Esophagus squamous epithelium (tissue), 5 donors: Measurements from ENCODE around the gene INSL3. TPM values are rescaled to one million over a fixed set of nuclear protein-coding genes. Genes with fewer than 3 reads are reported as not detected.

Experiments
- DNase-seq: peaks from one replicate; lab custom pipeline; 2025; lab: John Stamatoyannopoulos, UW
- H3K27ac ChIP-seq, 4 donors: fragments of 200-600 bp; sonication (generic); one replicate each; pipeline ENCODE4 v1.5.1; 2016 to 2019; ENCODE audit warnings: mild to moderate bottlenecking in 1 of 4
- H3K27me3 ChIP-seq, 4 donors: fragments of 200-600 bp; sonication (generic); 1 replicate in 3 of 4; 2 replicates in 1 of 4; pipeline versions ENCODE4 v1.5.1 to v1.6.0; 2017 to 2021; ENCODE audit warnings: antibody characterized with exemption in 1 of 4
- H3K36me3 ChIP-seq, 3 donors: fragments of 200-600 bp; sonication (generic); one replicate each; pipeline ENCODE4 v1.5.1; 2016 to 2019
- H3K4me1 ChIP-seq, 3 donors: fragments of 200-600 bp; sonication (generic); one replicate each; pipeline ENCODE4 v1.5.1; 2017 to 2019
- H3K4me3 ChIP-seq, 4 donors: fragments of 200-600 bp; sonication (generic); 1 replicate in 3 of 4; 2 replicates in 1 of 4; pipeline ENCODE4 v1.5.1; 2016 to 2019; ENCODE audit warnings: mild to moderate bottlenecking in 2 of 4, moderate library complexity in 1 of 4
- H3K9me3 ChIP-seq, 3 donors: fragments of 200-600 bp; sonication (generic); one replicate each; pipeline ENCODE4 v1.5.1; 2016 to 2019
- POLR2A ChIP-seq, 4 donors: fragments of 450-650 bp; IDR thresholded peaks; one replicate each; pipeline ENCODE4 v1.6.1; 2017; ENCODE audit warnings: antibody characterized with exemption in 4 of 4, mild to moderate bottlenecking in 4 of 4, moderate library complexity in 3 of 4
- WGBS, 2 donors: methylation state at CpG; one replicate each; pipeline ENCODE4 v1.1.5; 2018; 5-methylcytosine and 5-hydroxymethylcytosine counted together
- intact Hi-C: fragments of 100-400 bp; cut with DNase I; formaldehyde crosslinking; loops from one replicate; pipeline ENCODE4 v1.15.0; 2022
- total RNA-seq, 4 donors: library from RNA; depleted of rRNA; stranded (reverse); fragments of >200 nt; gene quantifications; one replicate each; pipeline ENCODE4 v1.1.0, GENCODE V29; 2016
- TF ChIP-seq, protein P1 (sequence below), 6 experiments: fragments of 450-650 bp in 4 of 6; fragments of 200-600 bp in 2 of 6; sonication (generic) in 2 of 6; IDR thresholded peaks; one replicate each; pipeline ENCODE4 v1.5.1; 2016 to 2019; ENCODE audit warnings: antibody characterized with exemption in 6 of 6, mild to moderate bottlenecking in 4 of 6, moderate library complexity in 4 of 6
- donor health status: DM: yes; HTN: yes; CAD: no.

INSL3 gene
- total RNA-seq, 4 donors from 2014 or later: not detected

DNA sequence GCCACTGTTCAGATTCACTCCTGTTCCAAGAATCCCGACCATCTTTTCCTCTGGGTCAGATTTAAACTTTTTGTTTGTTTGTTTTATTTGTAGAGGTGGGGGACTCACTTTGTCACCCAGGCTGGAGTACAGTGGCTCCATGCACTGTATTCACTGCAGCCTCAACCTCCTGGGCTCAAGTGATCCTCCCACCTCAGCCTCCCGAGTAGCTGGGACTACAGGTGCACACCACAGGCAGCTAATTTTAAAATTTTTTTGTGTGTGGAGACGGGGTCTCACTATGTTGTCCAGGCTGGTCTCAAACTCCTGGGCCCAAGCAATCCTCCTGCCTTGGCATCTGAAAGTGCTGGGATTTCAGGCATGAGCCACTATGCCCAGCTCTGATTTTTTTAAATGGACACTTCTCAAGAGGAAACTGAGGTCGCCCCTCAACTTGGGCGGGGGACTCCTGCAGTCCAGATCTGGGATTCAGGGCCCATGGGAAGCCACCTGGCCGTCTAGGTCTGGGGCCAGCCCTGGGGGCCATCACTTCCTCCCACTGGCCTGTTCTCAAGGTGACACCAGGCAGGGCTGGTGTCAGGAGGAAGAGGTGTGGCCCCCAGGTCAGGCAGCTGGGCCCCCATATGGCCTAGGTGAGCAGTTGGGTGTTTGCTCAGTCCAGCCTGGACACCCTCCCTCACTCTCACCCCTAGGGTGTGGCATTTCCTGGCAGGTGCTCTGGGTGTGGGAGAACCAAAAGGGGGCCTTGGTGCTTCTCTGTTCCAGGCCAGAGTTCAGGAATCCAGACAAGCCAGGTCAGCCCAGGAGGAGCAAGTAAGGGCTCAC, 25.1 kb downstream of the INSL3 start:
- Histone ChIP-seq H3K9me3 (no peaks in the 10 kb centered on the region), H3K4me1 (peaks cover 0 to 52% (median 32%) of the 10 kb centered on the region in 3 donors), H3K27me3 (peaks cover 0 to 72% (median 13%) of the 10 kb centered on the region in 4 donors), H3K4me3 (peak overlapping the region; percentile 20 to 55 (median 28)), H3K27ac (peak overlapping the region; percentile 52 to 70 (median 67)), H3K36me3 (no peaks in the 10 kb centered on the region)
- intact Hi-C loops: no loop called here
- DNase-seq: no peak
- 58 to 59% methylated on average over 2 to 3 of the region's 6 CpGs for WGBS, 2 donors
- TF ChIP-seq, protein P1, sequence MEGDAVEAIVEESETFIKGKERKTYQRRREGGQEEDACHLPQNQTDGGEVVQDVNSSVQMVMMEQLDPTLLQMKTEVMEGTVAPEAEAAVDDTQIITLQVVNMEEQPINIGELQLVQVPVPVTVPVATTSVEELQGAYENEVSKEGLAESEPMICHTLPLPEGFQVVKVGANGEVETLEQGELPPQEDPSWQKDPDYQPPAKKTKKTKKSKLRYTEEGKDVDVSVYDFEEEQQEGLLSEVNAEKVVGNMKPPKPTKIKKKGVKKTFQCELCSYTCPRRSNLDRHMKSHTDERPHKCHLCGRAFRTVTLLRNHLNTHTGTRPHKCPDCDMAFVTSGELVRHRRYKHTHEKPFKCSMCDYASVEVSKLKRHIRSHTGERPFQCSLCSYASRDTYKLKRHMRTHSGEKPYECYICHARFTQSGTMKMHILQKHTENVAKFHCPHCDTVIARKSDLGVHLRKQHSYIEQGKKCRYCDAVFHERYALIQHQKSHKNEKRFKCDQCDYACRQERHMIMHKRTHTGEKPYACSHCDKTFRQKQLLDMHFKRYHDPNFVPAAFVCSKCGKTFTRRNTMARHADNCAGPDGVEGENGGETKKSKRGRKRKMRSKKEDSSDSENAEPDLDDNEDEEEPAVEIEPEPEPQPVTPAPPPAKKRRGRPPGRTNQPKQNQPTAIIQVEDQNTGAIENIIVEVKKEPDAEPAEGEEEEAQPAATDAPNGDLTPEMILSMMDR (IDR thresholded peaks at IDR 0.05): no peak
- no peak for TF ChIP-seq POLR2A (IDR thresholded peaks at IDR 0.05)

DNA sequence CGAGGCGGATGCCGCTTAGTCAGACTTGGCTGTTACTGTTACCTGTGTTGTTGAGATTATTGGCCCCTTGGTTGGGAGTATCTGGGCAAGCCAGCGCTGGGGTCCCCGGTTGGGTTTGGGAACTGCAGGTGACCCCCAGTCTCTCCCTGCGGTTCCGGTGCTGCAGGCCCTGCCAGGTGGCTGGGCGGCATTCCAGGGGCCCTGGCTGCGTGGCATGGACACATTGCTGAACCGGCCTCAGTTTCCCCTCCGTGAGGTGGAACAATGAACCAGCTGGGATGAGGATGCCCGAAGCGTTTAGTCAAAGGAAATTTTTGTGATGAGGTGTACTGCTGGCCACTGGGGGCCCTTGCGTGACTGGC, 25.8 kb downstream of the INSL3 start:
- WGBS, 2 donors: 33 to 40% methylated on average over 5 to 6 of the region's 14 CpGs
- intact Hi-C loops: no loop called here
- TF ChIP-seq POLR2A (IDR thresholded peaks at IDR 0.05): no peak
- TF ChIP-seq, protein P1 (IDR thresholded peaks at IDR 0.05): no peak
- peaks cover 0 to 70% (median 13%) of the 10 kb centered on the region in 4 donors for H3K27me3 ChIP-seq
- peaks cover 5 to 59% (median 39%) of the 10 kb centered on the region in 3 donors for H3K4me1 ChIP-seq
- no peak for DNase-seq
- H3K9me3 ChIP-seq: no peaks in the 10 kb centered on the region
- peak overlapping the region; percentile 20 to 55 (median 28) for H3K4me3 ChIP-seq
- H3K36me3 ChIP-seq: no peaks in the 10 kb centered on the region
- peak overlapping the region; percentile 54 to 70 (median 67) for H3K27ac ChIP-seq

DNA sequence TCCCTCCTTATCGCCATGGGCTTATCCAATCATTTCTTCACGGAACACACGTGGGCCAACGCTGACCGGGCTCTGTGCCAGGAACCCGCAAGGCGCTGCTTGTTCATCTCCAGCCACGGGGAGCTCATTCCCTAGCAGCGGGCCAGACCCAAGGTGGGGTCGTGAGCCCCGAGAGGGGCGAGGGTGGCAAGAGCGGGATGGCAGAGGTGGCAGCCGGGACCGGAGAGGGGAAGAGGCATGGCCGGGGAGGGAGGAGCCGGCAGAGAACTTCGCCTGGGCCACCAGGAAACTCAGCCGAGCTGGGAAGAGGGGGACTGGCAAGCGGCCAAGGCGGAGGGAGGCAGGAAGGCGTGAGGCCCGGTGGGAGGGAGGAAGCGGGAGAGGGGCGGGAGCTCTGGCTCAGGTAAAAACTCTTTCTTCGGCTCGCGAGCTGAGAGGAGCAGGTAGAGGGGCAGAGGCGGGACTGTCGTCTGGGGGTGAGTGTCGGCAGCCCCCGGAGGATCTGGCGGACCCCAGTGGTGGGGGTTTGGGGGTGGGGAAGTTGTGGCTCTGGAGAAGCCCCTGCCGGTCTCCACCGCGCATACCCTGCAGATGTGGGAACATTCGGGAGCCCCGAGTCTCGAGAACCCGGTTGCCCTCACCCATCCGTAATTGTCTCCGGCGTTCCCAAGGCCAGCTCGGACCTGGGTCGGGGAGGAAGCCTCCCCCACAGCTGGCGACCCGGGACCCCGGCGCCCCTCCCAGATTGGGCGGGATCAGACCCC, 26.4 kb downstream of the INSL3 start, which contains the start of gene B3GNT3:
Gene B3GNT3 (plus strand): TSS at position 408 of the 764 bp plus-strand sequence. CDS start 12,670 bp downstream, outside the sequence.
- 1 to 4% methylated on average over 22 to 25 of the region's 50 CpGs for WGBS, 2 donors
- H3K27me3 ChIP-seq: peaks cover 0 to 66% (median 13%) of the 10 kb centered on the region in 4 donors
- H3K27ac ChIP-seq: peak within 1 kb of the TSS; percentile 54 to 70 (median 67)
- DNase-seq: no peak
- intact Hi-C loops: no loop called here
- no peaks in the 10 kb centered on the region for H3K9me3 ChIP-seq
- peak within 1 kb of the TSS; percentile 20 to 55 (median 28) for H3K4me3 ChIP-seq
- TF ChIP-seq, protein P1 (IDR thresholded peaks at IDR 0.05): no peak
- no peak for TF ChIP-seq POLR2A (IDR thresholded peaks at IDR 0.05)
- H3K4me1 ChIP-seq: peaks cover 5 to 65% (median 42%) of the 10 kb centered on the region in 3 donors
- no peaks in the 10 kb centered on the region for H3K36me3 ChIP-seq

DNA sequence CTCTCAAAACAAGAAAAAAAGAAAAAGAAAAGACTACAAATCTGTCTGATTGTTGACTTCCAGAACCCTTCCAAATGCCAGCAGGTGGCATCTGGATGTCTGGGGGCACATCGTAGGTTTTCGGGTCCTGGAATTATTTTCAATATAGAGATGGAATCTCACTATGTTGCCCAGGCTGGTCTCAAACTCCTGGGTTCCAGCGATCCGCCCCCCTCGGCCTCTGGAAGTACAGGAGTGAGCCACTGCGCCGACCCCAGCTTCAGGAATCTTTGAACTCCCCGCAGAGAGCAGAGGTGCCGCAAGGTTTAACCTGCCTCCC, 26.9 kb downstream of the INSL3 start:
- Histone ChIP-seq H3K4me1 (peaks cover 5 to 70% (median 42%) of the 10 kb centered on the region in 3 donors), H3K4me3 (peak overlapping the region in 3 of 4 donors; percentile 20 to 55 (median 36)), H3K36me3 (no peaks in the 10 kb centered on the region), H3K27ac (peak overlapping the region in 3 of 4 donors; percentile 64 to 70 (median 70)), H3K9me3 (no peaks in the 10 kb centered on the region), H3K27me3 (peaks cover 0 to 62% (median 13%) of the 10 kb centered on the region in 4 donors)
- TF ChIP-seq, protein P1 (IDR thresholded peaks at IDR 0.05): no peak
- 21 to 47% methylated on average over 5 to 9 of the region's 9 CpGs for WGBS, 2 donors
- no peak for DNase-seq
- intact Hi-C loops: no loop called here
